Endothelial cell of umbilical vein (primary cell): ENCODE results near the gene RHOH. TPM values are rescaled to one million over a fixed set of nuclear protein-coding genes. Genes with fewer than 3 reads are reported as not detected.

Experiments
- BruUV-seq: library from RNA; stranded (reverse); fragments of 400-500 nt; replicated peaks from 2 replicates; lab custom pipeline; 2021; lab: Mats Ljungman, UMichigan
- CTCF ChIA-PET: fragments of 300-600, 350-600 bp; sonication (Branson Sonifier 250); formaldehyde crosslinking; loops from one replicate; lab custom pipeline; 2021; ENCODE audit warnings: antibody characterized with exemption, inconsistent platforms; lab: Charles Lee
- POLR2A ChIA-PET: fragments of 300-600, 350-600 bp; sonication (Branson Sonifier 250); formaldehyde crosslinking; loops from one replicate; lab custom pipeline; 2021; ENCODE audit warnings: antibody characterized with exemption, inconsistent platforms; lab: Charles Lee
- DNase-seq: peaks from one replicate; pipeline ENCODE4 v3.0.0-alpha.2; 2011; ENCODE audit warnings: low read depth, low spot score
- FAIRE-seq: peaks from 2 replicates; lab custom pipeline; 2011; peaks lifted over from hg19 to GRCh38; lab: Jason Lieb, UNC
- H2AFZ ChIP-seq: 2 replicates; pipeline ENCODE4 v1.6.0; 2012; ENCODE audit warnings: low read depth, low read length, control low read depth, inconsistent platforms
- H3K27ac ChIP-seq: 2 replicates; pipeline ENCODE4 v1.5.1; 2011; ENCODE audit warnings: low read depth, mild to moderate bottlenecking, control low read depth, low read length, moderate library complexity; ENCODE audit not compliant: insufficient read depth
- H3K27me3 ChIP-seq, 2 experiments: 2 replicates each; pipeline versions ENCODE4 v1.6.0 to v1.6.1; 2011; ENCODE audit warnings: low read length in 2 of 2, mixed read lengths in 1 of 2; ENCODE audit not compliant: control insufficient read depth in 2 of 2, insufficient read depth in 2 of 2
- H3K36me3 ChIP-seq, 2 experiments: 2 replicates in 1 of 2; 3 replicates in 1 of 2; pipeline ENCODE4 v1.5.1; 2011; ENCODE audit warnings: low read length in 2 of 2, mild to moderate bottlenecking in 1 of 2, moderate library complexity in 1 of 2; ENCODE audit not compliant: control insufficient read depth in 2 of 2, insufficient read depth in 2 of 2; ENCODE audit errors: extremely low read depth in 1 of 2
- H3K4me1 ChIP-seq: 3 replicates; pipeline ENCODE4 v1.5.1; 2011; ENCODE audit warnings: mild to moderate bottlenecking, low read length; ENCODE audit not compliant: control insufficient read depth, insufficient read depth; ENCODE audit errors: extremely low read depth
- H3K4me2 ChIP-seq: 2 replicates; pipeline ENCODE4 v1.6.1; 2011; ENCODE audit warnings: low read length, control low read depth, mixed read lengths; ENCODE audit not compliant: insufficient read depth
- H3K4me3 ChIP-seq, 3 experiments: fragments of 200-600 bp in 1 of 3; sonication (generic), shearing (Covaris generic) in 1 of 3; replicated peaks in 1 of 3; 2 replicates each; pipeline ENCODE4 v1.5.1; 2011 to 2016; ENCODE audit warnings: control low read depth in 3 of 3, low read length in 3 of 3, mild to moderate bottlenecking in 2 of 3, inconsistent platforms in 1 of 3, low read depth in 1 of 3, moderate library complexity in 1 of 3; ENCODE audit not compliant: insufficient read depth in 1 of 3
- H3K79me2 ChIP-seq: 2 replicates; pipeline ENCODE4 v1.6.0; 2012; ENCODE audit warnings: low read length, inconsistent platforms; ENCODE audit not compliant: control insufficient read depth, insufficient read depth
- H3K9ac ChIP-seq: replicated peaks from 2 replicates; pipeline ENCODE3; 2011; ENCODE audit warnings: low read length, control low read depth; ENCODE audit not compliant: insufficient read depth; ENCODE audit errors: extremely low read depth
- H3K9me1 ChIP-seq: replicated peaks from 3 replicates; pipeline ENCODE4 v1.6.0; 2011; ENCODE audit warnings: mild to moderate bottlenecking, low read length; ENCODE audit not compliant: control insufficient read depth, insufficient read depth; ENCODE audit errors: extremely low read depth
- H3K9me3 ChIP-seq: replicated peaks from 2 replicates; pipeline ENCODE4 v1.5.1; 2012; ENCODE audit warnings: low read length, inconsistent platforms; ENCODE audit not compliant: control insufficient read depth, insufficient read depth
- H4K20me1 ChIP-seq: replicated peaks from 2 replicates; pipeline ENCODE3; 2011; ENCODE audit warnings: mild to moderate bottlenecking, low read length; ENCODE audit not compliant: control insufficient read depth, insufficient read depth; ENCODE audit errors: extremely low read depth
- EZH2 ChIP-seq: IDR thresholded peaks from 2 replicates; pipeline ENCODE4 v1.6.1; 2012; ENCODE audit warnings: borderline replicate concordance, low read depth, mild to moderate bottlenecking, moderate library complexity, low read length, inconsistent platforms; ENCODE audit not compliant: severe bottlenecking
- FOS ChIP-seq: IDR thresholded peaks from 2 replicates; pipeline ENCODE4 v1.6.1; 2011; ENCODE audit warnings: mild to moderate bottlenecking, low read length, moderate library complexity, borderline replicate concordance; ENCODE audit not compliant: insufficient read depth
- GATA2 ChIP-seq: IDR thresholded peaks from 2 replicates; pipeline ENCODE4 v1.7.0; 2011; ENCODE audit warnings: low read depth, mild to moderate bottlenecking, moderate library complexity, mixed read lengths, low read length; ENCODE audit not compliant: insufficient read length, insufficient read depth
- JUN ChIP-seq: IDR thresholded peaks from 2 replicates; pipeline ENCODE4 v1.6.1; 2011; ENCODE audit warnings: borderline replicate concordance, low read depth; ENCODE audit not compliant: insufficient read length, insufficient read depth
- MYC ChIP-seq: IDR thresholded peaks from one replicate; pipeline ENCODE4 v1.6.1; 2011; ENCODE audit warnings: mild to moderate bottlenecking, low read depth, low read length
- POLR2A ChIP-seq: IDR thresholded peaks from 2 replicates; pipeline ENCODE4 v1.6.1; 2012; ENCODE audit warnings: low read depth, mild to moderate bottlenecking, control low read depth, low read length
- POLR2AphosphoS5 ChIP-seq: IDR thresholded peaks from 2 replicates; pipeline ENCODE4 v1.6.1; 2012; ENCODE audit warnings: low read depth, mild to moderate bottlenecking, control low read depth, low read length, moderate library complexity; ENCODE audit not compliant: insufficient read depth
- dilution Hi-C: fragments of 300-500 bp; cut with MboI; formaldehyde crosslinking; loops from one replicate; pipeline ENCODE4 v1.15.0; 2019; ENCODE audit warnings: low sequenced_read_pairs; ENCODE audit not compliant: extremely low pct_ligation_motif_present
- intact Hi-C: fragments of 100-400 bp; cut with micrococcal nuclease; formaldehyde crosslinking; loops from one replicate; pipeline ENCODE4 v1.10.0; 2022
- polyA plus RNA-seq, 4 experiments: library from polyadenylated mRNA; depleted of rRNA in 3 of 4; stranded (reverse) in 3 of 4; unstranded in 1 of 4; fragments of >200 nt; gene quantifications; 2 replicates each; pipeline versions ENCODE4 v1.2.1 to v1.2.3, GENCODE V29; 2011 to 2012; ENCODE audit warnings: missing spikeins in 1 of 4
- total RNA-seq: library from RNA; stranded (reverse); gene quantifications from 2 replicates; pipeline ENCODE4 v1.2.3, GENCODE V29; 2021
- TF ChIP-seq, protein P1 (sequence below), 2 donors: IDR thresholded peaks; 1 replicate in 1 of 2; 2 replicates in 1 of 2; pipeline ENCODE4 v1.5.1; 2011; ENCODE audit warnings: low read length in 2 of 2, mild to moderate bottlenecking in 2 of 2, moderate library complexity in 2 of 2, control low read depth in 1 of 2, inconsistent platforms in 1 of 2, low read depth in 1 of 2; ENCODE audit not compliant: insufficient read depth in 1 of 2; ENCODE audit errors: extremely low read depth in 1 of 2
- TF ChIP-seq, protein P2 (sequence below): IDR thresholded peaks from 2 replicates; pipeline ENCODE4 v1.6.1; 2011; ENCODE audit not compliant: insufficient read depth, insufficient read length

Gene RHOH
- total and polyA plus RNA-seq, 2 donors (not counting 3 experiments of a cell fraction or from before 2014, with no cell fraction given) = not detected

DNA sequence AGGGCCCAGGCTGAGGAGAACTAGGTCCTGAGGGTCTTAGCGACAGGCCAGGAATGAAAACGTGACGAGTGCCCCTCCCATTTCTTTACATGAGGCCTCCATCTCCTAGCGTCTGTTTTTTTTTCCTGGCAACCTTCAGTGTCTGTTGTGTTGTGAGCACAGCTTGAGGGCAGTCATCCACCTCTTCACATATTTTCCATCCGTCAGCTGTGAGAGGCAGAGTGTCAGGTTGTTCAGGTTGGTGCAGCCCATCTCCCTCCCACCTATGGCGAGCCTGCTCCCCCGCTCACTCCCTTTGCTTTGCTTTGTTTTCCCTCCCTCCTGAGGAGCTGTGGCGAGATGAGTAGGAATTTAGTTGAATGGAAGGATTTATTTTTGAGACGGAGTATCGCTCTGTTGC is 86.6 kb downstream of the RHOH start:
- Histone ChIP-seq H3K4me3 (no peak overlapping the region), H3K9me3 (no peaks in the 10 kb centered on the region), H2AFZ (no peak overlapping the region), H3K27ac (no peak overlapping the region), H3K9ac (no peak overlapping the region), H3K36me3 (no peaks in the 10 kb centered on the region), H3K27me3 (no peaks in the 10 kb centered on the region), H4K20me1 (no peaks in the 10 kb centered on the region), H3K79me2 (no peaks in the 10 kb centered on the region), H3K9me1 (no peaks in the 10 kb centered on the region), H3K4me2 (no peak overlapping the region), H3K4me1 (no peaks in the 10 kb centered on the region)
- no TSS peak for BruUV-seq
- no peak for TF ChIP-seq GATA2
- no peak for TF ChIP-seq EZH2
- no peak for TF ChIP-seq FOS
- TF ChIP-seq POLR2A = no peak
- TF ChIP-seq MYC = no peak
- no peak for TF ChIP-seq POLR2AphosphoS5
- TF ChIP-seq JUN = no peak
- TF ChIP-seq, protein P1, sequence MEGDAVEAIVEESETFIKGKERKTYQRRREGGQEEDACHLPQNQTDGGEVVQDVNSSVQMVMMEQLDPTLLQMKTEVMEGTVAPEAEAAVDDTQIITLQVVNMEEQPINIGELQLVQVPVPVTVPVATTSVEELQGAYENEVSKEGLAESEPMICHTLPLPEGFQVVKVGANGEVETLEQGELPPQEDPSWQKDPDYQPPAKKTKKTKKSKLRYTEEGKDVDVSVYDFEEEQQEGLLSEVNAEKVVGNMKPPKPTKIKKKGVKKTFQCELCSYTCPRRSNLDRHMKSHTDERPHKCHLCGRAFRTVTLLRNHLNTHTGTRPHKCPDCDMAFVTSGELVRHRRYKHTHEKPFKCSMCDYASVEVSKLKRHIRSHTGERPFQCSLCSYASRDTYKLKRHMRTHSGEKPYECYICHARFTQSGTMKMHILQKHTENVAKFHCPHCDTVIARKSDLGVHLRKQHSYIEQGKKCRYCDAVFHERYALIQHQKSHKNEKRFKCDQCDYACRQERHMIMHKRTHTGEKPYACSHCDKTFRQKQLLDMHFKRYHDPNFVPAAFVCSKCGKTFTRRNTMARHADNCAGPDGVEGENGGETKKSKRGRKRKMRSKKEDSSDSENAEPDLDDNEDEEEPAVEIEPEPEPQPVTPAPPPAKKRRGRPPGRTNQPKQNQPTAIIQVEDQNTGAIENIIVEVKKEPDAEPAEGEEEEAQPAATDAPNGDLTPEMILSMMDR (IDR thresholded peaks at IDR 0.05; ENCODE audit: extremely low read depth in 1 of 2, insufficient read depth in 1 of 2, low read depth in 1 of 2, low read length in 2 of 2) = no peak
- TF ChIP-seq, protein P2, sequence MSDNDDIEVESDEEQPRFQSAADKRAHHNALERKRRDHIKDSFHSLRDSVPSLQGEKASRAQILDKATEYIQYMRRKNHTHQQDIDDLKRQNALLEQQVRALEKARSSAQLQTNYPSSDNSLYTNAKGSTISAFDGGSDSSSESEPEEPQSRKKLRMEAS = no peak
- no peak for DNase-seq
- ChIA-PET POLR2A (no interaction called here), CTCF (no interaction called here)
- FAIRE-seq = no peak
- intact Hi-C loops (no loop called here), dilution Hi-C loops (no loop called here)
